ENCODE data around the gene WDSUB1.

The WDSUB1 gene

DNA sequence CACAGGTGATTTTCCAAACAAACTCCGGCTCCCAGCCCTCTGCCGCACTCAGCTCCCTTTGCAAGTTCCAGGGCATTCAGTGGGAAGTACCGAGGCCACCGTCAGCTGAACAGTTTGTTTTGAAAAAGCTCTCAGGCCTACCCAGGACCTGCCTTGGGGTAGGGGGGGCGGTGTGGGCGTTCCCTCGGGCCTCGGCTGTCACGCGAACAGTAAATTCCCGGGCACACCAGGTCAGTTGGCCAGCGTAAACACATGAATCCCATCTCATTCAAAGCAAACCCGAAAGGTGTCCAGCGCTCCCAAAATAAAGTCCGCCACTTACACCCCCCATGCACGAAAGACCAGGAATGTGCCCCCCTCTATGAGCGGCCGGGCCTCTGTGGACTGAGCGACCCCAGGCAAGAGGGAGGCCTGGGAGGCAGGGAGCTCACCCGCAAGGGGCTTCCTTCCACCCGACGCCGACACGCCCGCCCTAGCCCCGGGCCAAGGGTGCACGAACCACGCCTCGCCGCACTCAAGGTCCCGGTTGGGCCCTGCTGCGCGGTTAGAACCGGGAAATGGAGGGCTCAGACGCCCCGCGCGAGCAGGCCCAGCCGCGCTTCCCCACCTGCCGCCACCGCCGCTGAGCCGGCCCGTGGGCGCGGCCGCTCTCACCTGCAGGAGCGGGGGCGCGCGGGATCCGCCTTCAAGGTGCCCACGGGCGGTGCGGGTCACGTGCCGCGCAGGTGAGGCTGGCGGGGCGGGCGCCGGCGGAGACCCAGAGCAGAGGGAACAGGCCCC lies at the start of gene WDSUB1:
WDSUB1 (minus strand) TSS at position 775 of the 780 bp plus-strand sequence. CDS start 3,634 bp downstream, outside the sequence.
- peak; percentile 20 for DNase-seq

GRCh38 chr2:159326569-159327255 lies 40.2 kb upstream of the WDSUB1 start:
- DNase-seq, result no peak

DNA sequence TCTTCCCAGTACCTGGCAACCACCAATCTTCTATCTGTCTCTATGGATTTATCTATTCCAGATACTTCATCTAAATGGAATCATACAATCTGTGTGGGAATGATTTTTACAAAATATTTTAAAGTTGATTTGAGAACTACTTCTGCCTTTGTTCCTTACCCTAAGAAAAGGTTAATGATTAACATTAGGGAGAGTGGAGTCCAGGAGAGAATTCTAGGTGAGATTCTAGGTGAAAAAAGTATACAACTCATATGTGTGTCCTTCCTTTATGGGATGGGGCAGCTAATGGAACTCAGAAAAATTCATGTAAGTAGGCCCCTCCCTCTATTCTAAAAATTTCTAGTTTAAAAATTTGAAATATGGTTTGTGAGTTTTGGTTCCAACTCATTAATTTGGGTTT lies 35.9 kb upstream of the WDSUB1 start:
- no peak for DNase-seq

GRCh38 chr2:159317392-159318088 lies 31.0 kb upstream of the WDSUB1 start:
- no peak for DNase-seq

GRCh38 chr2:159307942-159308341 lies 21.4 kb upstream of the WDSUB1 start:
- DNase-seq, result no peak

- DNase-seq, result no peak
Measured at GRCh38 chr2:159300586-159300985, 14.1 kb upstream of the WDSUB1 start.

DNA sequence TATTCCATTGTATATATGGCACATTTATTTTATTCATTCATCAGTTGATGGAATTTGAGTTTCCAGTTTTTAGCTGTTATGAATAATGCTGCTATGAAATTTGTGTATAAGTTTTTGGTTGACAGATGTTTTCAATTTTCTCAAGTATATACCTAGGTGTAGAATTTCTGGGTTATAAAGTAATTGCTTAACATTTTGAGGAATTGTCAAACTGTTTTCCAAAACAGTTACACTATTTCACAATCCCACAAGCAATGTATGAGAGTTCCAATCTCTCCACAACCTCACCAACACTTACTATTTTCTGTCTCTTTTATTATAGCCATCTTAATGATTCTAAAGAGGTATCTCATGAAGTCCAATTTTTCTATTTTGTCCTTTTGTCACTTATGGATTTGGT lies 12.5 kb upstream of the WDSUB1 start:
- DNase-seq, result no peak

DNA sequence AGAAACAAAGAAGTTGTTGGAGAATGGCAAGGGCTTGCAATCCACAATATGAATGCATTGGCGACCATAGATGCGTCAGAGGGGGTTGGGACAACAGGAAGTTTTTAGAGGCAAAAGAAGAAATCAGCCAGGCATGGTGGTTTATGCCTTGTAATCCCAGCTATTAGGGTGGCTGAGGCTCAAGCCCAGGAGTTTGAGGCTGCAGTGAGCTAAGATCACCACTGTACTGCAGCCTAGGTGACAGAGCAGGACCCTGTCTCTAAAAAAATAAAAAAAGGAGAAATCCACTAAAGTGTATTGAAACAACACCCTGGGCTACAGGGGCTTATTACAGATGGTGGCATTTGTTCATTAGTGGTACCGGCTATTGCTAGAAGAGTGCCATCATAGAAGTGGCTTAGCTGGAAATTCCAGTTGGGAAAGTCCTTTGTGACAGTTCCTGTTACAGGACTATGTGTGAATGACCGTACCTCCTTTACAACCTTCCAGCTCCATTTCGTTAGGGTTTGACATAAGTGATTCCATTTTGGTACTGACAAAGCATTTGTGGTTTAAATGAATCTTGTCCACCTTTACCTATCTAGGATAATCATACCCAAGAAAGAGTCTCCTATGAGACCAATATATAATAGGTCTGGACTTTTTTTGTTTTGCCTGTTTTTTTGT lies 10.7 kb upstream of the WDSUB1 start:
- DNase-seq, result no peak

DNA sequence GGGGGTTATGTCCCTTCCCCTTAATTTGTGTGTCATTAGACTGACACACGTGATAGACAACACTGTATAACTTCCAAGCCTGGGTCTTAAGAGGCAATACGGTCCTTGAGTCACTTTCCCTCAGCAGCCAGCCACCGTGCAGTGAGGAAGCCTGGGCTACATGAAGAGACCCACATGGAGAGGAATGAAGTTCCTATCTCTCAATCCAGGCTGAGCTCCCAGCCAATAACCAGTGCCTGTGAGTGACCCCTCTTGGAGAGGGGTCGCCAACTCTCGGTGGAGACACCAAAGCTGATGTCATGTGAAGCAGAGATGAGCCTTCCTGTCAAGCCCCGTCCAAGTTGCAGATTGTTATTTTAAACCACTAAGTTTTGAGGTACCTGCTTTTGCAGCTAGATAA lies 5.7 kb upstream of the WDSUB1 start:
- DNase-seq, result no peak

DNA sequence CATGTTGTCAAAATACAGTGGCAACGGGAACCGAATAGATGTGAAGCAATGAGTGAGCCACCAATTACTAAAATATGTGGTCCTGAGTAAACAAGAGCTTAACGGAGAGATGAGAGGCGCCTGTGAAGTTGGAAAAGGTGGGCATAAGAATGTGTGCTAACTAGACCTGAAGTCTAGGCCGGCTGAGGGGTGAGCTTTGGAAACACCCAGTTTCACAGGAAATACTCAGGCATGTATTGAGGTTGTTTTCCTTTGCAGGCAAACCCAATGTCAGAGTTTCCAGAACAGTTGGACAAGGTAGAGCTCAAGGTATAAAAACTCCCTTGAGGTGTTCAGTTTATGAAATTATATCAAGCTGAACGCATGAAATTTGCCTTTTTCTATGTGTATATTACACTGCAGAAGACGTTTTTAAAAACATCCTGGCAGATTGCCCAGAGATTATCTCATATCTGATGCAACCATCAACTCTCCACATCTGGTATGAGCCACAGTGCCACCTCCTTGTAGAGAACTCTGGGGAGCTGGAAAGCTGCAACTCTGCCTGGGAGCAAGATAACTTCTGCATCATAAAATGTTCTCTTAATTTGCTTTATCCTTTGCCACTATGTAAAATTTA lies 3.9 kb upstream of the WDSUB1 start:
- no peak for DNase-seq

DNA sequence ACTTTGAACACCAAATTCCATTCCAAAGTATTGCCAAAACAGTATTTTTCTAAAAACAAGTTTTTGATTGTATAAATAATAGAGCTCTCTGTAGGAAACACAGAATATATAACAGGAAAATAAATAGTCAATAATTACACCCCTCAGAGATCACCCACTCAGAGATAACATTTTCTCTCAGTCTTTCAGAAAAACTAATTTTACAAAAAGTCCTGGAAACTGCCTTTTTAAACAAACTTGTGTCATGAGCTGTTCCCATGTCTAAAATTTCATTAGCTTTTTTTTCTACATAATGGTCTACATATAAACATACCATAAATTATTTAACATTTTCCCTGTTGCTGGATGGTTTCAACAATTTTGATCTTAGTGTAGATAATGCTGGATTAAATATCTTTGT lies 1.2 kb upstream of the WDSUB1 start:
- no peak for DNase-seq

DNA sequence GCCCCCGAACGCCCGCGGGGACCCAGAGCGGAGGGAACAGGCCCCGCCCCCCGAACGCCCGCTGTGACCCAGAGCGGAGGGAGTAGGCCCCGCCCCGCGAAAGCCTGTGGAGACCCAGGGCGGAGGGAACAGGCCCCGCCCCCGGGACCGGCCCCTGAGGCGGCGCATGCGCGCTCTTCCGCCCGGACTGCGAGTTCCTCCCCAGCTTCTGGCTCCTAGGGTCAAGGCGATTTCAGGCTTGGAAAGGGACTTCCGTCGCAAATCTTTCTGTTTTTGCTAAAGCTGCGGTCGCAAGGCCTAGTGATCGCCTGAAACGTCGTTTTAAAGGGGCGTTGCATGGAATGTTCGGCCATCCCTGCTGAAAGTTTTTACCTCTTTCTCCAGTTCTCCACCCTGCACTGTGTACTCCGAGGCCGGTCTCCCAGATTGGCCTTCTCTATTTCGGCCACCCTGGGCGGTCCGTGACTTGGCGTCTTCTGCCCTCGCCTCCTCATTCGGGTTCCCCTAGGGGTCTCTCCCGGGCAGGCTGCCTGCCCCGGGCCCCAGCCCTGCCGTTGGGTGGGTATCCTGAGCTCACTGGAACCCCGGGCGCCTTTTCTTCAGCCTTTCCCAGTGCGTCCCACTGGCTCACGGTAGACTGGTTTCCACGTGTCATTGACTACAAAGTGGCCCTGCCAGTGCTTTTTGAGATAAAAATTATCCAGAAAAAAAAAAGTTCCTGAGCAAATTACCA lies 372 bp upstream of the WDSUB1 start:
- DNase-seq, result peak; percentile 99

DNA sequence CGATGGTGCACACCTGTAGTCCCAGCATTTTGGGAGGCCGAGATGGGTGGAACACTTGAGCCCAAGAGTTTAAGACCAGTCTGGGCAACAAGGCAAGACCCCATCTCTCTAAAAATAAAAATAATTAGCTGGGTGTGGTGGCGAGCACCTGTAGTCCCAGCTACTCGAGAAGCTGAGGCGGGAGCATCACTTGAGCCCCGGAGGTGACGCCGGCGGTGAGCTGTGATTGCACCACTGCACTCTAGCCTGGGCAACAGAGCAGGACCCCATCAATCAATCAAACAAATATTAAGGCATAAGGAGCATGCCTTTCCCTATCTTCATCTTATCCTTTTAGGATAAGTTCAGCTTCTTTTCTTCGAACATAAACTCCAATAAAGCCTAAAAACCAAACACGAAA lies 1.1 kb downstream of the WDSUB1 start:
- no peak for DNase-seq

DNA sequence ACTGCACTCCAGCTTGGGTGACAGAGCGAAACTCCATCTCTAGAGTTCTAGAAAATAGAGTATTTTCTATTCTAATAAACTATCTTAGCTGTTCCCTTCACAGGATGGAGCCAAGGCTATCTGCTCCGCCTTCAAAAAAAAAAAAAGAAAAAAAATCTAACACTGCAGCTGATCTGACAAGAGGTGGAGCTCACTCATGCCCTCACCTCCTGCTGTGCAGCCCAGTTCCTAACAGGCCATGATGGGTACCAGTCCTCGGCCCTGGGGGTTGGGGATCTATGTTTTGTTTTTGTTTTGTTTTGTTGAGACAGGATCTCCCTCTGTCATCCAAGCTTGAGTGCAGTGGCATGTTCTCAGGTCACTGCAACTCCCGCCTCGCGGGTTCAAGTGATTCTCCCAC lies 3.0 kb downstream of the WDSUB1 start:
- no peak for DNase-seq

GRCh38 chr2:159281002-159281401 lies 5.5 kb downstream of the WDSUB1 start:
- no peak for DNase-seq

DNA sequence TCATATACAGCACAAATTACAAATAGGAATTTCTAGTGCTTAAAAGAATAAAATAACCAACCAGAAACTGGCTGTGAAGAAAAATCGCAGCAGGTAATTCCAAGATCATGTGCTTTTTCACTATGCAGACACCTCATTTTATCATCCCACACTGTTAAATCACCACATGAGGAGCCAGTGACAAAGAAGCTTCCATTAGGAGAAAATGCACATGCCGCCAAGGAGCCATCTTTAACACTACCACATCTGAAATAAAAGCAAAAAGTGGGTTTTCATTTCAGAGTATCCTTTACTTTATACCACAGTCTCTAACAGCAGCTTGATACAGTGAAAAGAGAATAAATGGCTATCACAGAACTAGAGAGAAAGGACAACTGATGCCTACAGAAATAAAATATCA lies 6.8 kb downstream of the WDSUB1 start:
- DNase-seq, result no peak

DNA sequence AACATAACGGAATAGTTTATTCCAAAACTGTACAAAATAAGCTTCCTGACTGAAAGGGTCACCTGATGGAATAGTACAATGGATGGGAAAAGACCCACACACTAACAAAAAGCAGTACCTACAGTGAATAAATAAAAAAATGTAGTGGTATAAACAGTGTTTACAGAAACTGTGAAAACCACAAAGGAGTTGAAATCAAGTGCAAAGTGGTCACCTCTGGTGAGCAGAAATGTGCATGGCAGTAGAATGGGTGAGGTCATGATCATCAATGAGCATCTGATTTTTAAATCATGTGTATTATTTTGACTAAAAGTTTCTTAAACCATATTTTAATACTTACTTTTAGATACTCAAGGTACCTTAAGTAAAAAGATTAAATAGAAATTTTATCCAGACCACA lies 11.4 kb downstream of the WDSUB1 start:
- DNase-seq, result no peak

DNA sequence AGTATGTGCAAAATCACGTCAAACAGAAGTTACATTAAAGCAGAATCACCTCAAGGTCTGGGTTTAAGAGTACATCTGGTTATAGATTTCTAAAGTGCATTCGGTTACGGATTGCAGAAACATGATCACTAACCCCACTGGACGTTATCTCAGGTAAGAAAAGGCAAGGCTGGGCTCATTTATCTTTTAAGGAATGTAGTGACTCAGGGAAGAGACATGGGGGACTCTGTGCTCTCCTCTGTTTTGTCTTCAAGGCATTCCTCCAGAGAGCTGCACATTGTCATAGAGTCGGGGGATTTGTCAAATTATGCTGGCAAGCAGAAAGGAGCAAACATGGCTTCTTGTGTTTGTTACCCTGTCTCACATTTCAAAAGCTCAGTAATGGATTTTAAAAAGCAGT lies 14.3 kb downstream of the WDSUB1 start:
- no peak for DNase-seq

GRCh38 chr2:159270744-159271379 lies 15.6 kb downstream of the WDSUB1 start:
- DNase-seq, result no peak

DNA sequence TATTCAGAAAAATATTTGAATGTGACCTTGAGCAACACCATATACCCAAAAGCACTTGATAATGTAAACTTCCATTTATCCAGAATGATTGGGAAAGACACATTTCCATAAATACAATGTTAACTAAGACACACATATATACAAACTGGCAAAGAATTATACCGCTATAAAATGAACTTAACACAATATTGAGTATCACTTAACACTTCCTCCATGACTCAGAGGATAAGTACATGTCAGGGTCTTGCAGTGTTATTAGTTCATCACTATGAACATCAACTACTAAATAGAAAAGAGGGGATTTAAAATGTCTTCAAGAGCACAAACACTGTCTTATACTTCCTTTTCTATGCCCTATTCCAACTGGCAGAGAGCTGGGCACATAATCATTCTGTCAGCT lies 18.6 kb downstream of the WDSUB1 start:
- DNase-seq, result no peak

GRCh38 chr2:159266554-159266953 lies 19.9 kb downstream of the WDSUB1 start:
- DNase-seq, result no peak

- DNase-seq, result no peak
Measured at GRCh38 chr2:159265171-159265576, 21.3 kb downstream of the WDSUB1 start.
